ENCODE measurements around the gene STAC3. TPM values are rescaled to one million over a fixed set of nuclear protein-coding genes. Genes with fewer than 3 reads are reported as not detected.

The STAC3 gene
- total RNA-seq, 1 experiment from 2014 or later, result 3.3 TPM

- POLR2A ChIA-PET, result no interaction called here
- H3K4me1 Mint-ChIP-seq, result peaks cover 10% of the 10 kb centered on the region
Measured at GRCh38 chr12:57208631-57209282, 42.2 kb downstream of the STAC3 start.

More at GRCh38 chr12:57208631-57209282, 42.2 kb downstream of the STAC3 start:
- Mint-ChIP-seq H3K27ac (peak overlapping the region; percentile 66; the same call in 1 of the 2 replicates), H3K9me3 (no peaks in the 10 kb centered on the region), H3K27me3 (ENCODE audit: low read depth) (peaks cover 5% of the 10 kb centered on the region), H3K4me3 (no peak overlapping the region), H3K36me3 (peaks cover 35% of the 10 kb centered on the region)
- CTCF ChIA-PET, result no interaction called here
- no peak for TF ChIP-seq RORB (CRISPR knock-in tag; IDR thresholded peaks at IDR 0.05)
- no peak for TF ChIP-seq ZNF416 (CRISPR knock-in tag; IDR thresholded peaks at IDR 0.05)
- no peak for TF ChIP-seq ARID4B (CRISPR knock-in tag; IDR thresholded peaks at IDR 0.05; ENCODE audit: borderline replicate concordance)
- no peak for TF ChIP-seq FOXP4 (CRISPR knock-in tag; IDR thresholded peaks at IDR 0.05)
- no peak for TF ChIP-seq ZBTB43 (CRISPR knock-in tag; IDR thresholded peaks at IDR 0.05)
- TF ChIP-seq SMAD4 (CRISPR knock-in tag; IDR thresholded peaks at IDR 0.05), result no peak
- TF ChIP-seq PREB (CRISPR knock-in tag; IDR thresholded peaks at IDR 0.05; ENCODE audit: borderline replicate concordance), result no peak
- TF ChIP-seq TEAD1 (CRISPR knock-in tag; IDR thresholded peaks at IDR 0.05), result no peak
- no peak for TF ChIP-seq ATF6 (CRISPR knock-in tag; IDR thresholded peaks at IDR 0.05)
- TF ChIP-seq CREB1 (CRISPR knock-in tag; IDR thresholded peaks at IDR 0.05), result no peak
- no peak for TF ChIP-seq MAX (CRISPR knock-in tag; IDR thresholded peaks at IDR 0.05)
- TF ChIP-seq ZNF425 (CRISPR knock-in tag; conservative IDR thresholded peaks at IDR 0.05), result no peak
- no peak for TF ChIP-seq HMGA2 (CRISPR knock-in tag; IDR thresholded peaks at IDR 0.05)
- no peak for TF ChIP-seq CDX4 (CRISPR knock-in tag; IDR thresholded peaks at IDR 0.05; ENCODE audit: borderline replicate concordance)
- TF ChIP-seq ZNF317 (CRISPR knock-in tag; IDR thresholded peaks at IDR 0.05; ENCODE audit: borderline replicate concordance, low read depth), result no peak
- DNase-seq (ENCODE audit: low spot score) (no peak), ATAC-seq (no peak)
